Panc1 (cell line): ENCODE data around the gene SMARCA5.

ENCODE experiments used
- POLR2AphosphoS5 ChIP-seq: IDR thresholded peaks from 2 replicates; pipeline ENCODE4 v1.6.1; 2012; ENCODE audit warnings: mild to moderate bottlenecking, low read depth, low read length, moderate library complexity
- SIN3A ChIP-seq: IDR thresholded peaks from 2 replicates; pipeline ENCODE4 v1.6.1; 2012; ENCODE audit warnings: low read depth, mild to moderate bottlenecking, low read length, moderate library complexity, borderline replicate concordance; ENCODE audit not compliant: insufficient read depth
- TCF7L2 ChIP-seq: IDR thresholded peaks from 2 replicates; pipeline ENCODE4 v1.6.1; 2011; ENCODE audit warnings: mild to moderate bottlenecking, low read depth, low read length, inconsistent platforms
- TF ChIP-seq, protein P1 (sequence below): fragments of 450-650 bp; IDR thresholded peaks from 2 replicates; pipeline ENCODE4 v1.5.1; 2017; ENCODE audit warnings: mild to moderate bottlenecking
- TF ChIP-seq, protein P2 (sequence below), 2 experiments: IDR thresholded peaks; 2 replicates each; pipeline ENCODE4 v1.6.1; 2011 to 2012; ENCODE audit warnings: low read depth in 2 of 2, control low read depth in 1 of 2, low read length in 1 of 2, mild to moderate bottlenecking in 1 of 2, moderate library complexity in 1 of 2; ENCODE audit not compliant: insufficient read depth in 1 of 2

DNA sequence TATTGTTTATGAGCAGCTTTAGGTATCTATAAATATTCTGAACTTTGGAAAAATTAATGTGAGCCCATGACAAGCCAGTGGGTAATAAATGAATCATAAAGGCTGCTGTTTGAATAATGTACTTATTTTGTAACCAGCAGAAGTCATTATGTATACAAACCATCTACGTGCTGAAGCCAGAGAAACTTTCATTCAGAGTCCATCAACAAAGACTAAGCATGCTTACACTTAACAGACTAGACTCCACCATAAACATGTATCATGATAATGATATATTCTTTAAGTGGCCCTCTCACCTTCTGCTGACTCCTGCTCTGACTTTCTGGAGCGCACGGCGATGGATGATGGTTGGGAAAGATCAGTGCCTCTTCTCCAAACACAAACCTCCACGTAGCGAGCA, 72.0 kb downstream of the SMARCA5 start:
- TF ChIP-seq POLR2AphosphoS5 = no peak
- TF ChIP-seq, protein P1, sequence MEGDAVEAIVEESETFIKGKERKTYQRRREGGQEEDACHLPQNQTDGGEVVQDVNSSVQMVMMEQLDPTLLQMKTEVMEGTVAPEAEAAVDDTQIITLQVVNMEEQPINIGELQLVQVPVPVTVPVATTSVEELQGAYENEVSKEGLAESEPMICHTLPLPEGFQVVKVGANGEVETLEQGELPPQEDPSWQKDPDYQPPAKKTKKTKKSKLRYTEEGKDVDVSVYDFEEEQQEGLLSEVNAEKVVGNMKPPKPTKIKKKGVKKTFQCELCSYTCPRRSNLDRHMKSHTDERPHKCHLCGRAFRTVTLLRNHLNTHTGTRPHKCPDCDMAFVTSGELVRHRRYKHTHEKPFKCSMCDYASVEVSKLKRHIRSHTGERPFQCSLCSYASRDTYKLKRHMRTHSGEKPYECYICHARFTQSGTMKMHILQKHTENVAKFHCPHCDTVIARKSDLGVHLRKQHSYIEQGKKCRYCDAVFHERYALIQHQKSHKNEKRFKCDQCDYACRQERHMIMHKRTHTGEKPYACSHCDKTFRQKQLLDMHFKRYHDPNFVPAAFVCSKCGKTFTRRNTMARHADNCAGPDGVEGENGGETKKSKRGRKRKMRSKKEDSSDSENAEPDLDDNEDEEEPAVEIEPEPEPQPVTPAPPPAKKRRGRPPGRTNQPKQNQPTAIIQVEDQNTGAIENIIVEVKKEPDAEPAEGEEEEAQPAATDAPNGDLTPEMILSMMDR = no peak
- TF ChIP-seq TCF7L2 = no peak
- TF ChIP-seq, protein P2, sequence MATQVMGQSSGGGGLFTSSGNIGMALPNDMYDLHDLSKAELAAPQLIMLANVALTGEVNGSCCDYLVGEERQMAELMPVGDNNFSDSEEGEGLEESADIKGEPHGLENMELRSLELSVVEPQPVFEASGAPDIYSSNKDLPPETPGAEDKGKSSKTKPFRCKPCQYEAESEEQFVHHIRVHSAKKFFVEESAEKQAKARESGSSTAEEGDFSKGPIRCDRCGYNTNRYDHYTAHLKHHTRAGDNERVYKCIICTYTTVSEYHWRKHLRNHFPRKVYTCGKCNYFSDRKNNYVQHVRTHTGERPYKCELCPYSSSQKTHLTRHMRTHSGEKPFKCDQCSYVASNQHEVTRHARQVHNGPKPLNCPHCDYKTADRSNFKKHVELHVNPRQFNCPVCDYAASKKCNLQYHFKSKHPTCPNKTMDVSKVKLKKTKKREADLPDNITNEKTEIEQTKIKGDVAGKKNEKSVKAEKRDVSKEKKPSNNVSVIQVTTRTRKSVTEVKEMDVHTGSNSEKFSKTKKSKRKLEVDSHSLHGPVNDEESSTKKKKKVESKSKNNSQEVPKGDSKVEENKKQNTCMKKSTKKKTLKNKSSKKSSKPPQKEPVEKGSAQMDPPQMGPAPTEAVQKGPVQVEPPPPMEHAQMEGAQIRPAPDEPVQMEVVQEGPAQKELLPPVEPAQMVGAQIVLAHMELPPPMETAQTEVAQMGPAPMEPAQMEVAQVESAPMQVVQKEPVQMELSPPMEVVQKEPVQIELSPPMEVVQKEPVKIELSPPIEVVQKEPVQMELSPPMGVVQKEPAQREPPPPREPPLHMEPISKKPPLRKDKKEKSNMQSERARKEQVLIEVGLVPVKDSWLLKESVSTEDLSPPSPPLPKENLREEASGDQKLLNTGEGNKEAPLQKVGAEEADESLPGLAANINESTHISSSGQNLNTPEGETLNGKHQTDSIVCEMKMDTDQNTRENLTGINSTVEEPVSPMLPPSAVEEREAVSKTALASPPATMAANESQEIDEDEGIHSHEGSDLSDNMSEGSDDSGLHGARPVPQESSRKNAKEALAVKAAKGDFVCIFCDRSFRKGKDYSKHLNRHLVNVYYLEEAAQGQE (IDR thresholded peaks at IDR 0.05; ENCODE audit: insufficient read depth in 1 of 2, low read depth in 2 of 2, low read length in 1 of 2) = no peak
- TF ChIP-seq SIN3A = no peak
